ENCODE results near the gene HEMGN.
A peak's percentile ranks its signal among the peaks of the same experiment; 100 is the strongest.
"Not testable (repeated sequence)": the region's sequence is repeated elsewhere in the genome, so short reads cannot be mapped to it uniquely, and the experiment has no call there.

The HEMGN gene

GRCh38 chr9:97938081-97938644 lies at the start of gene HEMGN:
TSS of gene HEMGN (minus strand) at chr9:97938172. CDS start at chr9:97938136, 36 bp downstream.
- DNase-seq: no peak

- no peak for DNase-seq
These were observed 49.5 kb upstream of the HEMGN start for GRCh38 chr9:97987487-97987886.

- DNase-seq: peak; percentile 28
These were observed 47.3 kb upstream of the HEMGN start for GRCh38 chr9:97985058-97985861.

- peak; percentile 64 for DNase-seq
These were observed 46.5 kb upstream of the HEMGN start for GRCh38 chr9:97984188-97985057.

GRCh38 chr9:97983589-97984187 lies 45.7 kb upstream of the HEMGN start:
- peak; percentile 15 for DNase-seq

- peak; percentile 87 for DNase-seq
These were observed 45.0 kb upstream of the HEMGN start, which contains the start of gene ANP32B for GRCh38 chr9:97982683-97983588. TSS of gene ANP32B (plus strand) at chr9:97983341. CDS start at chr9:97983556, 215 bp downstream.

GRCh38 chr9:97981846-97982682 lies 44.1 kb upstream of the HEMGN start:
- DNase-seq: no peak

GRCh38 chr9:97980918-97981845 lies 43.2 kb upstream of the HEMGN start:
- DNase-seq: no peak

- DNase-seq: no peak
These were observed 42.5 kb upstream of the HEMGN start for GRCh38 chr9:97980479-97980803.

- DNase-seq: no peak
These were observed 42.0 kb upstream of the HEMGN start for GRCh38 chr9:97979788-97980478.

GRCh38 chr9:97978371-97979130 lies 40.6 kb upstream of the HEMGN start:
- no peak for DNase-seq

GRCh38 chr9:97976633-97977032 lies 38.7 kb upstream of the HEMGN start:
- not testable (repeated sequence) for DNase-seq

- no peak for DNase-seq
These were observed 37.4 kb upstream of the HEMGN start for GRCh38 chr9:97975376-97975775.

- DNase-seq: no peak
These were observed 34.8 kb upstream of the HEMGN start for GRCh38 chr9:97972753-97973152.

- DNase-seq: no peak
These were observed 32.2 kb upstream of the HEMGN start for GRCh38 chr9:97970165-97970564.

GRCh38 chr9:97969014-97969413 lies 31.0 kb upstream of the HEMGN start:
- no peak for DNase-seq

- no peak for DNase-seq
These were observed 28.5 kb upstream of the HEMGN start for GRCh38 chr9:97966493-97966892.

GRCh38 chr9:97964901-97965300 lies 26.9 kb upstream of the HEMGN start:
- no peak for DNase-seq

- no peak for DNase-seq
These were observed 25.3 kb upstream of the HEMGN start for GRCh38 chr9:97963232-97963631.
